ENCODE data around the gene PRKACA. TPM values are rescaled to one million over a fixed set of nuclear protein-coding genes. Genes with fewer than 3 reads are reported as not detected.

PRKACA gene
- total and polyA plus RNA-seq, 2 donors (not counting 1 experiment from before 2014, with no cell fraction given): 43.6 to 67.4 TPM

DNA sequence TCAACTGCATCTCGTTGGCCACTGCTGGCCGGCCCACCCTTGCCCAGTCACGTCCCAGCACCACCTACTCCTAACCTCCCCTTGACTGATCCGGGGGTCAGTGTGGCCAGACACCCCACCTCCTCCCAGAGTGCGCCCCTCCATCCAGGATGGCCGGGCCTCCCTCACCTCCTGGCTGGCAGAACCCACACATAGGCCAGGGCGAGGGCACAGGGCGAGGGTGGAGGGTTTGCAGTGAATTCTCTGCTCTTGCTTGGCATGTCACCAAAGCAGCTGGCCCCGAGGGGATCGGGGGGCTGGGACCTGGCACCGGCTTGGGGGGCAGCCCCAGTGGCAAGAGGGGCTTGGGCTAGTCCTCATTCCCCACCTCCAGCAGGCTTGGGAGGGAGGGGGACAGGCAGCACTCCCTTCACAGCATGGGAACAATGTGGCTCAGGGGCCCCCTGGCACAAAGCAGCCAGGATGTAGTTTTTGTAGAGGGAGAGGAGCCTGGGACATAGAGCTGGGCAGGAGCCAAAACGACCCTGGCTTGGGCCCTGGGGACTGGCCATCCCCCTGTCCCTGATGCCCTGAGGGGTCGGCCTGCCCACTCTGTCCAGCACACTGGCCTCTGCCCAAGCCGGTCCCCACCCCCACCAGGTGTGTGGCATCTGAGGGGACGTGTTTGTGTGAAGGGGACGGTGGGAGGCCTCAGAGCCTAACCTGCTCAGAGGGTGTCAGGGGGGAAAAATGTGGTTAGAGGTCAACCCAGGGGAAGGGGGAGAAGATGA lies 47.3 kb upstream of the PRKACA start:
- Histone ChIP-seq H3K27me3 (ENCODE audit: control insufficient read depth, insufficient read depth, low read length) (no peaks in the 10 kb centered on the region), H3K9ac (ENCODE audit: insufficient read depth, low read length) (no peak overlapping the region), H4K20me1 (ENCODE audit: control insufficient read depth, extremely low read depth, insufficient read depth, low read length) (no peaks in the 10 kb centered on the region), H3K4me3 (replicated peaks in 1 of 4; ENCODE audit: control extremely low read depth in 1 of 4, insufficient read depth in 1 of 4, low read depth in 3 of 4, low read length in 4 of 4) (no peak overlapping the region), H3K4me2 (ENCODE audit: extremely low read depth, insufficient read depth, low read length) (no peak overlapping the region), H3K4me1 (ENCODE audit: control insufficient read depth, extremely low read depth, insufficient read depth, low read length) (no peaks in the 10 kb centered on the region), H3K27ac (ENCODE audit: insufficient read depth, low read length) (no peak overlapping the region), H2AFZ (ENCODE audit: low read length) (no peak overlapping the region), H3K79me2 (ENCODE audit: control insufficient read depth, insufficient read depth, low read length) (no peaks in the 10 kb centered on the region), H3K36me3 (ENCODE audit: control insufficient read depth, insufficient read depth, low read length) (no peaks in the 10 kb centered on the region), H3K9me3 (ENCODE audit: control insufficient read depth, insufficient read depth, low read depth, low read length) (no peaks in the 10 kb centered on the region)
- no peak for DNase-seq (ENCODE audit: low read depth in 2 of 2)
- TF ChIP-seq, protein P1, sequence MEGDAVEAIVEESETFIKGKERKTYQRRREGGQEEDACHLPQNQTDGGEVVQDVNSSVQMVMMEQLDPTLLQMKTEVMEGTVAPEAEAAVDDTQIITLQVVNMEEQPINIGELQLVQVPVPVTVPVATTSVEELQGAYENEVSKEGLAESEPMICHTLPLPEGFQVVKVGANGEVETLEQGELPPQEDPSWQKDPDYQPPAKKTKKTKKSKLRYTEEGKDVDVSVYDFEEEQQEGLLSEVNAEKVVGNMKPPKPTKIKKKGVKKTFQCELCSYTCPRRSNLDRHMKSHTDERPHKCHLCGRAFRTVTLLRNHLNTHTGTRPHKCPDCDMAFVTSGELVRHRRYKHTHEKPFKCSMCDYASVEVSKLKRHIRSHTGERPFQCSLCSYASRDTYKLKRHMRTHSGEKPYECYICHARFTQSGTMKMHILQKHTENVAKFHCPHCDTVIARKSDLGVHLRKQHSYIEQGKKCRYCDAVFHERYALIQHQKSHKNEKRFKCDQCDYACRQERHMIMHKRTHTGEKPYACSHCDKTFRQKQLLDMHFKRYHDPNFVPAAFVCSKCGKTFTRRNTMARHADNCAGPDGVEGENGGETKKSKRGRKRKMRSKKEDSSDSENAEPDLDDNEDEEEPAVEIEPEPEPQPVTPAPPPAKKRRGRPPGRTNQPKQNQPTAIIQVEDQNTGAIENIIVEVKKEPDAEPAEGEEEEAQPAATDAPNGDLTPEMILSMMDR (conservative IDR thresholded peaks at IDR 0.05 in 1 of 2, IDR thresholded peaks at IDR 0.05 in 1 of 2; ENCODE audit: low read depth in 1 of 2, low read length in 2 of 2): no peak
- no peak for TF ChIP-seq EZH2 (IDR thresholded peaks at IDR 0.05; ENCODE audit: low read length, missing control alignments)

DNA sequence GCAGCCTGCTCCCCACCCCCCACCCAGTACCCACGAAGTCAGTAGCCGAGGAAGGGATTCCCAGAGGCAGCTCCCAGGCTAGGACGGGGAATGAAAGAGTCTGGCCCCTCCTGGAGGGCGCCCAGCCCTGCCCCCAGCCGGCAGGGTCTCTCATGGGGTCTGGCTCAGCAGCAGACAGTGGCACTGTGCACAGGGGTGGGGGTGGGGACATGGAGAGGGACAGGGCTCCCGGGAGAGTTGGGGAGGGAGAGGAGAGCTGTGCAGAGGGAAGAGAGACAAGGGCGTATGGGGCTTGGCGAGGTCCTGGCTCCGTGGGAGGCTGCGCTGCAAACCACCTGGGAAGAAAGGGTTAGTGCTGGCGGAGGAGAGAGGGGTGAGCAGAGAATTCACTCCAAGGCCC lies 46.5 kb upstream of the PRKACA start:
- no peak overlapping the region for H3K4me3 ChIP-seq (replicated peaks in 1 of 4; ENCODE audit: control extremely low read depth in 1 of 4, insufficient read depth in 1 of 4, low read depth in 3 of 4, low read length in 4 of 4)
- H3K4me2 ChIP-seq (ENCODE audit: extremely low read depth, insufficient read depth, low read length): no peak overlapping the region
- no peak overlapping the region for H3K27ac ChIP-seq (ENCODE audit: insufficient read depth, low read length)
- TF ChIP-seq, protein P1 (conservative IDR thresholded peaks at IDR 0.05 in 1 of 2, IDR thresholded peaks at IDR 0.05 in 1 of 2; ENCODE audit: low read depth in 1 of 2, low read length in 2 of 2): no peak
- no peak for TF ChIP-seq EZH2 (IDR thresholded peaks at IDR 0.05; ENCODE audit: low read length, missing control alignments)
- no peak overlapping the region for H2AFZ ChIP-seq (ENCODE audit: low read length)
- H3K9me3 ChIP-seq (ENCODE audit: control insufficient read depth, insufficient read depth, low read depth, low read length): no peaks in the 10 kb centered on the region
- no peak for DNase-seq (ENCODE audit: low read depth in 2 of 2)
- H3K9ac ChIP-seq (ENCODE audit: insufficient read depth, low read length): no peak overlapping the region
- H4K20me1 ChIP-seq (ENCODE audit: control insufficient read depth, extremely low read depth, insufficient read depth, low read length): no peaks in the 10 kb centered on the region
- no peaks in the 10 kb centered on the region for H3K4me1 ChIP-seq (ENCODE audit: control insufficient read depth, extremely low read depth, insufficient read depth, low read length)
- no peaks in the 10 kb centered on the region for H3K79me2 ChIP-seq (ENCODE audit: control insufficient read depth, insufficient read depth, low read length)
- no peaks in the 10 kb centered on the region for H3K36me3 ChIP-seq (ENCODE audit: control insufficient read depth, insufficient read depth, low read length)
- H3K27me3 ChIP-seq (ENCODE audit: control insufficient read depth, insufficient read depth, low read length): no peaks in the 10 kb centered on the region

DNA sequence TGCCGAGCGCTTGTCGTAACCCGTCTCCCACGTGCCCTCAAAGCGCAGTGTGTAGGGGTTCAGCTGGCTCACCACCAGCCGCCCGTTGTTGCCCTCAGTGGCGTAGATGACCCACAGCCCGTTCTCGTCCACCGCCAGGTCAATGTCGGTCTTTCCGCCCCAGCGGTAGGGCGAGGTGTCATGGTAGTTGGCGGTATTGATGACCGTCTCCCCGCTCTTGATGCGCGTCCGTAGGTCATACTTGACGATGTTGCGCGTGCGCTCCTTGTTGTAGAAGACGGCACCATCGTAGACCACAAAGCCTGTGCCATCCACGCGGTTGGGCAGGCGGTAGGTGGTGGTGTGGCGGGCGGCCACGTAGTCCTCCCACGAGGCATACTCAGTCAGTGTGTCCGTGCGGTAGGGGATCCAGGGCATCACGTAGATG lies 45.3 kb upstream of the PRKACA start:
- TF ChIP-seq EZH2 (IDR thresholded peaks at IDR 0.05; ENCODE audit: low read length, missing control alignments): no peak
- TF ChIP-seq, protein P1 (conservative IDR thresholded peaks at IDR 0.05 in 1 of 2, IDR thresholded peaks at IDR 0.05 in 1 of 2; ENCODE audit: low read depth in 1 of 2, low read length in 2 of 2): no peak
- H3K9ac ChIP-seq (ENCODE audit: insufficient read depth, low read length): no peak overlapping the region
- H3K27me3 ChIP-seq (ENCODE audit: control insufficient read depth, insufficient read depth, low read length): no peaks in the 10 kb centered on the region
- no peaks in the 10 kb centered on the region for H3K36me3 ChIP-seq (ENCODE audit: control insufficient read depth, insufficient read depth, low read length)
- H3K27ac ChIP-seq (ENCODE audit: insufficient read depth, low read length): no peak overlapping the region
- H3K9me3 ChIP-seq (ENCODE audit: control insufficient read depth, insufficient read depth, low read depth, low read length): no peaks in the 10 kb centered on the region
- no peak overlapping the region for H3K4me3 ChIP-seq (replicated peaks in 1 of 4; ENCODE audit: control extremely low read depth in 1 of 4, insufficient read depth in 1 of 4, low read depth in 3 of 4, low read length in 4 of 4)
- no peak overlapping the region for H2AFZ ChIP-seq (ENCODE audit: low read length)
- H3K4me2 ChIP-seq (ENCODE audit: extremely low read depth, insufficient read depth, low read length): no peak overlapping the region
- H3K4me1 ChIP-seq (ENCODE audit: control insufficient read depth, extremely low read depth, insufficient read depth, low read length): no peaks in the 10 kb centered on the region
- no peaks in the 10 kb centered on the region for H3K79me2 ChIP-seq (ENCODE audit: control insufficient read depth, insufficient read depth, low read length)
- no peak for DNase-seq (ENCODE audit: low read depth in 2 of 2)
- no peaks in the 10 kb centered on the region for H4K20me1 ChIP-seq (ENCODE audit: control insufficient read depth, extremely low read depth, insufficient read depth, low read length)

Data from fibroblast of lung (primary cell).